GM19452 (cell line): ENCODE results near the gene SCLT1.
A peak's percentile ranks its signal among the peaks of the same experiment; 100 is the strongest.

ENCODE experiments used
- ATAC-seq: cut with Tn5 transposase; IDR thresholded peaks from one replicate; pipeline ENCODE4 v1.9.1; 2021; ENCODE audit not compliant: unreplicated experiment

SCLT1 gene

GRCh38 chr4:128961405-128961804 lies 131.9 kb downstream of the SCLT1 start:
- ATAC-seq, result no peak

GRCh38 chr4:128958194-128958593 lies 135.1 kb downstream of the SCLT1 start:
- no peak for ATAC-seq

GRCh38 chr4:128957459-128957858 lies 135.9 kb downstream of the SCLT1 start:
- ATAC-seq, result no peak

- ATAC-seq, result no peak
These were observed 137.6 kb downstream of the SCLT1 start for GRCh38 chr4:128955751-128956150.

- ATAC-seq, result no peak
These were observed 138.4 kb downstream of the SCLT1 start for GRCh38 chr4:128954941-128955340.

- no peak for ATAC-seq
These were observed 142.0 kb downstream of the SCLT1 start for GRCh38 chr4:128951316-128951715.

- no peak for ATAC-seq
These were observed 142.5 kb downstream of the SCLT1 start for GRCh38 chr4:128950796-128951195.

GRCh38 chr4:128946916-128947315 lies 146.4 kb downstream of the SCLT1 start:
- ATAC-seq, result no peak

- no peak for ATAC-seq
These were observed 150.7 kb downstream of the SCLT1 start for GRCh38 chr4:128942607-128943006.

GRCh38 chr4:128940971-128941370 lies 152.4 kb downstream of the SCLT1 start:
- ATAC-seq, result no peak

GRCh38 chr4:128930051-128930450 lies 163.3 kb downstream of the SCLT1 start:
- no peak for ATAC-seq

- ATAC-seq, result no peak
These were observed 168.4 kb downstream of the SCLT1 start for GRCh38 chr4:128924951-128925350.

- ATAC-seq, result no peak
These were observed 171.4 kb downstream of the SCLT1 start for GRCh38 chr4:128921954-128922353.

- peak; percentile 56 for ATAC-seq
These were observed 175.6 kb downstream of the SCLT1 start for GRCh38 chr4:128917781-128918180.

- ATAC-seq, result peak; percentile 81
These were observed 176.5 kb downstream of the SCLT1 start for GRCh38 chr4:128916832-128917231.

GRCh38 chr4:128915544-128915943 lies 177.8 kb downstream of the SCLT1 start:
- ATAC-seq, result no peak

- ATAC-seq, result no peak
These were observed 180.1 kb downstream of the SCLT1 start for GRCh38 chr4:128913228-128913627.

GRCh38 chr4:128908735-128909134 lies 184.6 kb downstream of the SCLT1 start:
- ATAC-seq, result no peak

GRCh38 chr4:128907981-128908380 lies 185.4 kb downstream of the SCLT1 start:
- no peak for ATAC-seq

- ATAC-seq, result no peak
These were observed 186.8 kb downstream of the SCLT1 start for GRCh38 chr4:128906581-128906980.

- no peak for ATAC-seq
These were observed 188.5 kb downstream of the SCLT1 start for GRCh38 chr4:128904821-128905220.

- no peak for ATAC-seq
These were observed 212.7 kb downstream of the SCLT1 start for GRCh38 chr4:128880662-128881061.

GRCh38 chr4:128879971-128880370 lies 213.4 kb downstream of the SCLT1 start:
- ATAC-seq, result no peak

- no peak for ATAC-seq
These were observed 214.1 kb downstream of the SCLT1 start for GRCh38 chr4:128879283-128879682.
